ENCODE measurements around the gene WNT9B.
"Not testable (repeated sequence)": the region's sequence is repeated elsewhere in the genome, so short reads cannot be mapped to it uniquely, and the experiment has no call there.

The WNT9B gene

GRCh38 chr17:46917041-46917440 lies 65.7 kb downstream of the WNT9B start:
- DNase-seq: no peak

GRCh38 chr17:46917516-46917915 lies 66.1 kb downstream of the WNT9B start:
- no peak for DNase-seq

GRCh38 chr17:46921962-46922361 lies 70.6 kb downstream of the WNT9B start:
- not testable (repeated sequence) for DNase-seq

- no peak for DNase-seq
Observed at GRCh38 chr17:46922487-46922803, 71.1 kb downstream of the WNT9B start.

- peak; percentile 88 to 99 for DNase-seq
Observed at GRCh38 chr17:46922804-46923635, 71.6 kb downstream of the WNT9B start, which contains the start of gene GOSR2. TSS of gene GOSR2 (plus strand) at chr17:46923160. CDS start at chr17:46923193, 33 bp downstream.

GRCh38 chr17:46925185-46925868 lies 73.9 kb downstream of the WNT9B start:
- DNase-seq: no peak

GRCh38 chr17:46928467-46929261 lies 77.3 kb downstream of the WNT9B start:
- no peak for DNase-seq

- DNase-seq: no peak
Observed at GRCh38 chr17:46929413-46929812, 78.0 kb downstream of the WNT9B start.

GRCh38 chr17:46930051-46930450 lies 78.7 kb downstream of the WNT9B start:
- DNase-seq: no peak

GRCh38 chr17:46931596-46931995 lies 80.2 kb downstream of the WNT9B start:
- DNase-seq: no peak

GRCh38 chr17:46935658-46936266 lies 84.4 kb downstream of the WNT9B start:
- no peak for DNase-seq

Data from NCI-H526 (cell line).